GOT3 (cell line): ENCODE data around the gene ADK.

Experiments
- DNase-seq: peaks from one replicate; lab custom pipeline; 2025; ENCODE audit warnings: mixed read lengths; lab: John Stamatoyannopoulos, UW

The ADK gene

DNA sequence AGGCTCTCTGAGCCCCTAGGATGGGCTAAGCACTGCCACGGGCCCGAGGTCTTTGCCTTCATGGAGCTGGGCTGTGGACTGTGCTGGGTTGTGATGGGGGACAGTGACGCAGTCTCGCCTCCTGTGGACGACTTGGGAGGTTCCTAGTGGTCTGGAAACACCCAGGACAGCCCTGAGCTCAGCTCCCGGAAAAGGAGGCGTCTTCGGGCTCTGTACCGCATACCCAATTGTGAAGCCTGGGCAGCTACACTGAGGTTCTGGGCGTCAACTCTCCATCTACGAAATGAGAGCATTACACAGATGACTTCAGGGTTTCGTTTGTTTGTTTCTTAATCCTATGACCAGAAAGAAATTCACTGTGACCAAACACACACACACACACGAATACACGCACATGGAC, 595.8 kb downstream of the ADK start:
- no peak for DNase-seq

DNA sequence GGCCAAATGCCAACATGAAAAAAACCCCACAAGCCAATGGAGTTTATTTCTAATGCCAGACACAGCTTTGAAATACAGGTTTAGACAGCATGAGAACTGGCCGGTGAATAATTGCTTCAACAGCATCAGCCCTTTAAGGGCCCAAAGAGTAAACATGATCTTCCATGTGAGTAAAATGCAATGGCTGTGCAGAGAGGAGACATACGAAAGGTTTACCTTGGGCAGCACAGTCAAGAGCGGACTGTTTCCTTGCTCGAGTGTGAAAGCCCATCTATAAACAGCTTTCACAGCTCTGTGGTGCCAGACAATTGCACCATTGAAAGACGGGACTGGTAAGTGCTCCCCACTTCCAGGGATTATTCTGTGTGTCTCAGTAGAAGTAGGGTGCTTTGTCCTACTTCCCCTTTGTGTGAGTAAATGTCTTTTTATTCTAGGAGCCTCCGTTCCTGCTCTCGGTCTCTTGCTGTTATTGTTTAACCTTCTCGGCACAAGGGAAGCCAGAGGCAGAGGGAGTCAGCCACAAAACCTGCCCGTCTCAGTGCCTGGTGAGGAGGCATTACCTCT, 597.5 kb downstream of the ADK start:
- DNase-seq, result no peak

DNA sequence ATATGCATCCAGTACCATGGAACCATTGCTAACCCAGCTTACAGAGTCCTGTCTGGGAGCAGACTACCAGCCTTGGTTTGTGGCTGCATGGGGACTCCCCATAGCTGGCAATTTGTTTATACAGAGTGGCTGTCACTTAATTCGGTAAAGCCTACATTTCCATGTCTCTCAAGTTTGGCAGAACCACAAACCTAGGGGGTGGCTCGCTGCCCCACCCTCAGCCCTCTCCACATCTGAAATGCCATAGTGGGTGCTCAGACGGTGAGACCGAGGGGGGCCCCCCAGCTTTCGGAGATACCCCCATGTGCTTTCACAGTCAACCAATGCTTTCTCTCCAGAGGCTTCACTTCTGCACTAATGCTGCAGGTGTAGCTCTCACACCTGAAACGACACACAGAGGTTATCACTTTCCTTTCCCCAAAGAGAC, 599.8 kb downstream of the ADK start:
- DNase-seq, result no peak

DNA sequence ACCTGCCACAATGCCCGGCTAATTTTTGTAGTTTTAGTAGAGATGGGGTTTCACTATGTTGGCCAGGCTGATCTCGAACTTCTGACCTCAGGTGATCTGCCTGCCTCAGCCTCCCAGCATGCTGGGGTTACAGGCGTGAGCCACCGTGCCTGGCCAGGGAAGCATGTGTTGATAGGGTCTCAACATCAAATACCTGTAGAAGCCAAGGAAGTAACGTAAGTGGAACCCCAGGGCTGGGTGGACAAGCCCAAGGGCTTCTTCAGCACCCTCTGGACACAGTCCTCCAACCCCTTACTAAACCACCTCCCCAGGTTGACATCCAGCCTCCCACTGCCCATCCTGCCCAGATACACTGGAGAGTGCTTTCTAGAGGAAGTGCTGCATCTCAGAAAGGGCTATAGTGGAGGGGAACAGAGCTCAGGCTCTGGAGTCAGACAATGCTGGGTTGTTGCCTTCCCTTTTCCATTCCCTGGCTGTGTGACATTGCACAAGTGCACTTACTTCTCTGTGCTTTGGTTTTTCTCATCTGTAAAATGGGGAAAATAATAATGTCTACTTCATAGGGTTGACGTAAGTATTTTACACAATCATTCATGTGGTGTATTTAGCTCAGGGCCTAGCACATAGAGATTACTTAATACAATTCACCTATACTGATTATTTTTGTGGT, 601.5 kb downstream of the ADK start:
- no peak for DNase-seq

DNA sequence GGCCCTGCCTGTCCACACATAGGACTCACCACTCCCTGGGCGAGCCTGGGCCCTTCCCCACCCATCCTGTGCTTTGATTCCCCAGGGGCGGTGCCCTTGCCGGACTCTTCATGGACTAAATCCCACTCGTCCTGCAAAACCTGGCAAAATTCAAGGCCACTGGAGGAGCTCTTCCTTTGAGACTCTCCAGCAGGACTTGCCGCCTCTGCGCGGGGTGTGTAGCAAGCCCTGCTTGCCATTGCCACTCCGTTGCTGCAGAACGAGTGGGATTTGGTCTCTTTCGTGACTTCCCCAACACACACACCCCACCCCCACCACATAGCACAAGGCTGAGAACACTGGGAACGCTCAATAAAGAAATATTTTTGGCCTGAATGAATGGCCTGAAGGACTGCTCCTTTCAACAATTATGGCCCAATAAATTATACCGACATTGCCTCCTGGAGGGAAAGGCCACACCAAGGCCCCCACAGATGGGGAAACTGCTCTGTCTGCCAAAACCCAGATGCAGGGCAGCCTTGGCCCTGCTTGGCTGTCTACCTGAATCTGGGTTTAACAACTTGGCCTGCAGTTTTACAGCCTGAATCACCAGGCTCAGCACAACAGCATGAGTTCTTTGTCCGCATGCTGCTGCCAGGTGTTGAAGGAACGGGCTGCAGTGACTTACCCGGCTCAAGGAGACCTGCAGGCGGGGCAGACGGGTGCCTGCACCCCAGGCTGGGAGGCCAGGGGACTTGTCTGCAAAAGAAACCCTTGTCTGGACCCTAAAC, 602.6 kb downstream of the ADK start:
- DNase-seq, result no peak

DNA sequence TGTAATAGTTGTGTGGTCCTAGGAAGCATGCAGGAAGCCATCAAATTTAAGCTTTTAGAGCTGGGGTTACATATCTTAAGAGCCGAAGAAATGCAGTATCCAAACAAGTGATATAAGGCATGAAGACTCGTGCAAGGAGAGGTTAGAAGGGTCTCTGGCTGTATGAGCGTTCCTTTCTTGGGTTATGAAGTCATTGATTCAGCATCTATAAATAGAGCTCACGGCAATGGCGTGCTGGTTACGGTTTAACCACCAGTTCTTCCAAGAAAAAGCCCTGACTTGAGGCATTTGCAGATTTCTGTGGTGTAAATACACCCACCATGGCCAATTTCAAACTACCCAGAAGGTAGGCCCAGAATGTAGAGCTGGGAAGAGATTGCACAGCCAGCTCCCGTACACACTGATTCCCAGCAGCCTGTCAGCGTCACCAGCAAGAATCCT, 603.4 kb downstream of the ADK start:
- no peak for DNase-seq

DNA sequence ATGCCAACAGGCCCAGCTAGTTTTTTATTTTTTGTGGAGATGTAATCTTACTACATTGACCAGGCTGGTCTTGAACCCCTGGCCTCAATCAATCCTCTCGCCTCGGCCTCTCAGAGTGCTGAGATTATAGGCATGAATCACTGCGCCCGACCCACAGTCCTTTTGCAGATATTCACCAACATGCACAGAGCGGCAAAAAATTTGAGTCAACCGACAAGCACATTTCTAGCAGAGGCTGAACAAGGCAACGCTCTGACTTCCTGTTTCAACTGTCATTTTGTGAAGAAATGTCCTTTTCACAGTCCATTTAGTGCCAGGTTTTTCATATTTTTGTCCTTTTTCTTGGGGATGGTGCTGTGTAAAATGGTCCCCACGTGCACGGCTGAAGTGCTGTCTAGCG, 604.3 kb downstream of the ADK start:
- DNase-seq, result no peak
